Stimulated activated naive CD4-positive, alpha-beta T cell treated with Interleukin-2 at 50 U/mL for 16 hours (primary cell): ENCODE data around the gene RXRA.

Experiments used
- DNase-seq: peaks from one replicate; lab custom pipeline; 2025; lab: John Stamatoyannopoulos, UW

RXRA gene

GRCh38 chr9:134338394-134339182 lies 12.3 kb downstream of the RXRA start:
- no peak for DNase-seq

- DNase-seq = no peak
Measured at GRCh38 chr9:134339183-134339806, 13.0 kb downstream of the RXRA start.

GRCh38 chr9:134340475-134341160 lies 14.4 kb downstream of the RXRA start:
- no peak for DNase-seq

GRCh38 chr9:134341306-134341705 lies 15.1 kb downstream of the RXRA start:
- no peak for DNase-seq

- no peak for DNase-seq
Measured at GRCh38 chr9:134341929-134342745, 15.9 kb downstream of the RXRA start.

GRCh38 chr9:134342746-134343115 lies 16.5 kb downstream of the RXRA start:
- DNase-seq = no peak

GRCh38 chr9:134343637-134344036 lies 17.4 kb downstream of the RXRA start:
- no peak for DNase-seq

GRCh38 chr9:134344068-134344799 lies 18.0 kb downstream of the RXRA start:
- DNase-seq = no peak

- no peak for DNase-seq
Measured at GRCh38 chr9:134344800-134345310, 18.6 kb downstream of the RXRA start.

- DNase-seq = no peak
Measured at GRCh38 chr9:134345737-134346136, 19.5 kb downstream of the RXRA start.

GRCh38 chr9:134346151-134346550 lies 19.9 kb downstream of the RXRA start:
- DNase-seq = no peak

GRCh38 chr9:134346840-134347583 lies 20.8 kb downstream of the RXRA start:
- no peak for DNase-seq

GRCh38 chr9:134347996-134348395 lies 21.7 kb downstream of the RXRA start:
- no peak for DNase-seq

- DNase-seq = no peak
Measured at GRCh38 chr9:134348404-134349155, 22.3 kb downstream of the RXRA start.

- DNase-seq = no peak
Measured at GRCh38 chr9:134349936-134350335, 23.7 kb downstream of the RXRA start.

- no peak for DNase-seq
Measured at GRCh38 chr9:134350416-134350994, 24.2 kb downstream of the RXRA start.

- DNase-seq = no peak
Measured at GRCh38 chr9:134351606-134352176, 25.4 kb downstream of the RXRA start.

- no peak for DNase-seq
Measured at GRCh38 chr9:134352247-134352933, 26.1 kb downstream of the RXRA start.

GRCh38 chr9:134353539-134353938 lies 27.3 kb downstream of the RXRA start:
- DNase-seq = no peak
